Measurements from ENCODE around the gene BTBD8.

- TF ChIP-seq, protein P1, sequence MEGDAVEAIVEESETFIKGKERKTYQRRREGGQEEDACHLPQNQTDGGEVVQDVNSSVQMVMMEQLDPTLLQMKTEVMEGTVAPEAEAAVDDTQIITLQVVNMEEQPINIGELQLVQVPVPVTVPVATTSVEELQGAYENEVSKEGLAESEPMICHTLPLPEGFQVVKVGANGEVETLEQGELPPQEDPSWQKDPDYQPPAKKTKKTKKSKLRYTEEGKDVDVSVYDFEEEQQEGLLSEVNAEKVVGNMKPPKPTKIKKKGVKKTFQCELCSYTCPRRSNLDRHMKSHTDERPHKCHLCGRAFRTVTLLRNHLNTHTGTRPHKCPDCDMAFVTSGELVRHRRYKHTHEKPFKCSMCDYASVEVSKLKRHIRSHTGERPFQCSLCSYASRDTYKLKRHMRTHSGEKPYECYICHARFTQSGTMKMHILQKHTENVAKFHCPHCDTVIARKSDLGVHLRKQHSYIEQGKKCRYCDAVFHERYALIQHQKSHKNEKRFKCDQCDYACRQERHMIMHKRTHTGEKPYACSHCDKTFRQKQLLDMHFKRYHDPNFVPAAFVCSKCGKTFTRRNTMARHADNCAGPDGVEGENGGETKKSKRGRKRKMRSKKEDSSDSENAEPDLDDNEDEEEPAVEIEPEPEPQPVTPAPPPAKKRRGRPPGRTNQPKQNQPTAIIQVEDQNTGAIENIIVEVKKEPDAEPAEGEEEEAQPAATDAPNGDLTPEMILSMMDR (IDR thresholded peaks at IDR 0.05) = no peak
- TF ChIP-seq POLR2A (IDR thresholded peaks at IDR 0.05) = no peak
- no peak for TF ChIP-seq POLR2AphosphoS5 (IDR thresholded peaks at IDR 0.05)
Observed at GRCh38 chr1:92075311-92075710, 4.8 kb upstream of the BTBD8 start, which contains the start of gene SETSIP.

Measured in suprapubic skin (tissue), 4 donors.